H9 (cell line): ENCODE results near the gene AKR1B15. TPM values are rescaled to one million over a fixed set of nuclear protein-coding genes. Genes with fewer than 3 reads are reported as not detected.

Experiments used
- DNase-seq: peaks from one replicate; pipeline ENCODE4 v3.0.0-alpha.2; 2017
- H2AFZ ChIP-seq: one replicate; pipeline ENCODE4 v1.6.1; 2013; ENCODE audit warnings: mild to moderate bottlenecking, low read length, control low read depth, moderate library complexity
- H2AK5ac ChIP-seq: 2 replicates; pipeline ENCODE4 v1.6.1; 2013; ENCODE audit warnings: low read length, control low read depth, mixed read lengths; ENCODE audit not compliant: insufficient read length
- H2BK120ac ChIP-seq: one replicate; pipeline ENCODE4 v1.6.1; 2013; ENCODE audit warnings: low read depth, mild to moderate bottlenecking, low read length, control low read depth, inconsistent platforms; ENCODE audit not compliant: poor library complexity, severe bottlenecking
- H2BK12ac ChIP-seq: 2 replicates; pipeline ENCODE4 v1.6.1; 2013; ENCODE audit warnings: low read length, control low read depth, mixed read lengths, low read depth; ENCODE audit not compliant: insufficient read length
- H2BK15ac ChIP-seq: 2 replicates; pipeline ENCODE4 v1.6.1; 2013; ENCODE audit warnings: low read depth, low read length, control low read depth
- H2BK20ac ChIP-seq: one replicate; pipeline ENCODE4 v1.6.1; 2013; ENCODE audit warnings: low read depth, mild to moderate bottlenecking, low read length, control low read depth, inconsistent platforms; ENCODE audit not compliant: poor library complexity, severe bottlenecking
- H2BK5ac ChIP-seq: 2 replicates; pipeline ENCODE4 v1.6.1; 2013; ENCODE audit warnings: low read length, control low read depth, mixed read lengths; ENCODE audit not compliant: insufficient read length
- H3K14ac ChIP-seq: 2 replicates; pipeline ENCODE4 v1.6.1; 2013; ENCODE audit warnings: low read length, control low read depth; ENCODE audit not compliant: insufficient read depth
- H3K18ac ChIP-seq: 2 replicates; pipeline ENCODE4 v1.6.1; 2013; ENCODE audit warnings: low read depth, mild to moderate bottlenecking, mixed read lengths, low read length, control low read depth; ENCODE audit not compliant: insufficient read length
- H3K23ac ChIP-seq: 2 replicates; pipeline ENCODE4 v1.6.1; 2013; ENCODE audit warnings: low read length, control low read depth, mixed read lengths, low read depth; ENCODE audit not compliant: insufficient read length
- H3K23me2 ChIP-seq: 2 replicates; pipeline ENCODE4 v1.6.1; 2013; ENCODE audit warnings: low read depth, mild to moderate bottlenecking, mixed read lengths, low read length, control low read depth; ENCODE audit not compliant: insufficient read length, poor library complexity, severe bottlenecking
- H3K27ac ChIP-seq: 2 replicates; pipeline ENCODE4 v1.5.1; 2013; ENCODE audit warnings: low read length, control low read depth, mixed read lengths, low read depth; ENCODE audit not compliant: insufficient read length
- H3K27me3 ChIP-seq: 2 replicates; pipeline ENCODE4 v1.6.1; 2013; ENCODE audit warnings: low read length, control low read depth, inconsistent platforms; ENCODE audit not compliant: insufficient read depth
- H3K4ac ChIP-seq: 2 replicates; pipeline ENCODE4 v1.6.1; 2013; ENCODE audit warnings: low read depth, mild to moderate bottlenecking, control low read depth, inconsistent platforms, low read length, moderate library complexity
- H3K4me1 ChIP-seq: 2 replicates; pipeline ENCODE4 v1.6.1; 2013; ENCODE audit warnings: low read length, control low read depth, inconsistent platforms; ENCODE audit not compliant: insufficient read depth
- H3K4me2 ChIP-seq: 2 replicates; pipeline ENCODE4 v1.6.1; 2013; ENCODE audit warnings: low read length, control low read depth, mixed read lengths; ENCODE audit not compliant: insufficient read length, insufficient read depth
- H3K56ac ChIP-seq: 2 replicates; pipeline ENCODE4 v1.6.1; 2013; ENCODE audit warnings: low read depth, mild to moderate bottlenecking, mixed read lengths, low read length, control low read depth; ENCODE audit not compliant: insufficient read length
- H3K79me1 ChIP-seq: 2 replicates; pipeline ENCODE4 v1.6.1; 2013; ENCODE audit warnings: low read depth, mild to moderate bottlenecking, moderate library complexity, low read length, control low read depth, inconsistent platforms; ENCODE audit not compliant: insufficient read depth, poor library complexity, severe bottlenecking
- H3K79me2 ChIP-seq: 2 replicates; pipeline ENCODE4 v1.6.1; 2013; ENCODE audit warnings: low read length, control low read depth, inconsistent platforms; ENCODE audit not compliant: insufficient read depth
- H3K9ac ChIP-seq: 2 replicates; pipeline ENCODE4 v1.6.1; 2013; ENCODE audit warnings: low read length, control low read depth, mixed read lengths; ENCODE audit not compliant: insufficient read length; ENCODE audit errors: extremely low read depth
- H3K9me3 ChIP-seq: one replicate; pipeline ENCODE4 v1.6.1; 2013; ENCODE audit warnings: low read depth, low read length, inconsistent platforms; ENCODE audit not compliant: control insufficient read depth
- H3T11ph ChIP-seq: one replicate; pipeline ENCODE4 v1.6.1; 2013; ENCODE audit warnings: mild to moderate bottlenecking, low read length, control low read depth, inconsistent platforms
- H4K20me1 ChIP-seq: one replicate; pipeline ENCODE4 v1.6.1; 2013; ENCODE audit not compliant: control insufficient read depth, insufficient read length, insufficient read depth
- H4K5ac ChIP-seq: 2 replicates; pipeline ENCODE4 v1.6.1; 2013; ENCODE audit warnings: low read depth, mild to moderate bottlenecking, mixed read lengths, low read length, control low read depth; ENCODE audit not compliant: insufficient read length
- H4K8ac ChIP-seq: replicated peaks from 2 replicates; pipeline ENCODE4 v1.6.1; 2013; ENCODE audit warnings: low read length, control low read depth, mixed read lengths, low read depth; ENCODE audit not compliant: insufficient read length
- H4K91ac ChIP-seq: 2 replicates; pipeline ENCODE4 v1.6.1; 2013; ENCODE audit warnings: low read depth, mild to moderate bottlenecking, moderate library complexity, mixed read lengths, low read length, control low read depth; ENCODE audit not compliant: insufficient read length
- H3K27ac Mint-ChIP-seq, 3 experiments: 2 replicates in 2 of 3; 3 replicates in 1 of 3; pipeline ENCODE4 v1.8.0; 2020 to 2021; ENCODE audit warnings: mixed read lengths in 3 of 3, mild to moderate bottlenecking in 1 of 3, moderate library complexity in 1 of 3
- H3K27me3 Mint-ChIP-seq: 2 replicates; pipeline ENCODE4 v1.8.0; 2021; ENCODE audit warnings: low read depth, mild to moderate bottlenecking, moderate library complexity, mixed read lengths
- H3K36me3 Mint-ChIP-seq, 3 experiments: 2 replicates in 2 of 3; 3 replicates in 1 of 3; pipeline ENCODE4 v1.8.0; 2020 to 2021; ENCODE audit warnings: low read depth in 3 of 3, mixed read lengths in 3 of 3; ENCODE audit not compliant: insufficient read depth in 1 of 3
- H3K4me1 Mint-ChIP-seq, 2 experiments: 2 replicates each; pipeline ENCODE4 v1.8.0; 2020; ENCODE audit warnings: mixed read lengths in 2 of 2
- H3K4me3 Mint-ChIP-seq, 2 experiments: 2 replicates in 1 of 2; 3 replicates in 1 of 2; pipeline ENCODE4 v1.8.0; 2020 to 2021; ENCODE audit warnings: mild to moderate bottlenecking in 2 of 2, mixed read lengths in 2 of 2, moderate library complexity in 1 of 2
- H3K9me3 Mint-ChIP-seq, 2 experiments: 2 replicates in 1 of 2; 3 replicates in 1 of 2; pipeline ENCODE4 v1.8.0; 2020; ENCODE audit warnings: mild to moderate bottlenecking in 2 of 2, mixed read lengths in 2 of 2, moderate library complexity in 1 of 2
- WGBS: extraction: QIAGEN DNeasy Blood & Tissue Kit; methylation state at CpG from one replicate; pipeline ENCODE4 v1.1.7; 2013; ENCODE audit warnings: missing lambda C conversion rate, low lambda C conversion rate, mixed read lengths; ENCODE audit not compliant: insufficient read length; ENCODE audit errors: extremely low coverage; 5-methylcytosine and 5-hydroxymethylcytosine counted together
- total RNA-seq: library from RNA; stranded (reverse); gene quantifications from 2 replicates; pipeline ENCODE4 v1.2.1, GENCODE V29; 2021
- TF ChIP-seq, protein P1 (sequence below): fragments of 200-600 bp; sonication (generic); conservative IDR thresholded peaks from 3 replicates; pipeline ENCODE4 v1.8.0; 2021; ENCODE audit warnings: antibody characterized with exemption, mild to moderate bottlenecking

Gene AKR1B15
- total RNA-seq, 1 experiment from 2014 or later: not detected

DNA sequence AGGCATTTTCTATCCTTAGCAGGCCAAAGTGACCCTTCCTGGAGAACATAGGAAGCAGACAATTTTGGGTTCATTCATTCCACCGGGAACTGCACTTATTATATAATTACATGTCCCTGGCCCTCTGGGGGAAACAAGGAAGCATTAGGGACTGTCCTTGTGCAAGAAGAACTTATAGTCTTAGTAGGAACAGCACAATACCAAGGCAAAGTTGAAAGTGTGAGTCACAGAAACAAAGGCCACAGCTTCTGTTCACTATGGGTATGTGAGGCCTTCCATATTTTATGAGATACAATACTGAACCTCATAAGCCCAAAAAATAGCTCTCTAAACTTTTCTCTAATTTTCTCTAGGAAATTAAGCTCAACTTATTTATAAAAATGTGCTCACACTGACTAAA, 39.9 kb upstream of the AKR1B15 start:
- Histone ChIP-seq H4K20me1 (peaks cover 2% of the 10 kb centered on the region), H2BK12ac (no peak overlapping the region), H3K79me2 (no peaks in the 10 kb centered on the region), H3K4me2 (no peak overlapping the region), H3K9me3 (no peaks in the 10 kb centered on the region), H2BK20ac (no peak overlapping the region), H3K23ac (no peak overlapping the region), H4K5ac (no peak overlapping the region), H2BK5ac (no peak overlapping the region), H2BK120ac (no peak overlapping the region), H3K4me1 (no peaks in the 10 kb centered on the region), H3K4ac (no peak overlapping the region), H3K14ac (no peak overlapping the region), H3K9ac (no peak overlapping the region), H3K56ac (no peak overlapping the region), H2BK15ac (no peak overlapping the region), H2AFZ (no peak overlapping the region), H4K8ac (no peak overlapping the region), H3K79me1 (no peaks in the 10 kb centered on the region), H3K27ac (no peak overlapping the region), H3K23me2 (no peaks in the 10 kb centered on the region), H3K27me3 (no peaks in the 10 kb centered on the region), H4K91ac (no peak overlapping the region), H3T11ph (no peak overlapping the region), H3K18ac (no peak overlapping the region), H2AK5ac (no peak overlapping the region)
- Mint-ChIP-seq H3K4me3 (no peak overlapping the region), H3K9me3 (no peaks in the 10 kb centered on the region; a peak in 1 of 5 replicates), H3K27me3 (peaks cover 9% of the 10 kb centered on the region), H3K36me3 (no peaks in the 10 kb centered on the region), H3K27ac (no peak overlapping the region), H3K4me1 (peaks cover 6 to 7% of the 10 kb centered on the region in 2 experiments)
- no peak for DNase-seq
- TF ChIP-seq, protein P1, sequence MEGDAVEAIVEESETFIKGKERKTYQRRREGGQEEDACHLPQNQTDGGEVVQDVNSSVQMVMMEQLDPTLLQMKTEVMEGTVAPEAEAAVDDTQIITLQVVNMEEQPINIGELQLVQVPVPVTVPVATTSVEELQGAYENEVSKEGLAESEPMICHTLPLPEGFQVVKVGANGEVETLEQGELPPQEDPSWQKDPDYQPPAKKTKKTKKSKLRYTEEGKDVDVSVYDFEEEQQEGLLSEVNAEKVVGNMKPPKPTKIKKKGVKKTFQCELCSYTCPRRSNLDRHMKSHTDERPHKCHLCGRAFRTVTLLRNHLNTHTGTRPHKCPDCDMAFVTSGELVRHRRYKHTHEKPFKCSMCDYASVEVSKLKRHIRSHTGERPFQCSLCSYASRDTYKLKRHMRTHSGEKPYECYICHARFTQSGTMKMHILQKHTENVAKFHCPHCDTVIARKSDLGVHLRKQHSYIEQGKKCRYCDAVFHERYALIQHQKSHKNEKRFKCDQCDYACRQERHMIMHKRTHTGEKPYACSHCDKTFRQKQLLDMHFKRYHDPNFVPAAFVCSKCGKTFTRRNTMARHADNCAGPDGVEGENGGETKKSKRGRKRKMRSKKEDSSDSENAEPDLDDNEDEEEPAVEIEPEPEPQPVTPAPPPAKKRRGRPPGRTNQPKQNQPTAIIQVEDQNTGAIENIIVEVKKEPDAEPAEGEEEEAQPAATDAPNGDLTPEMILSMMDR: no peak
- WGBS: no CpG with 5 or more reads among the region's 1 CpG
